ENCODE data around the gene EXOC6B.

DNA sequence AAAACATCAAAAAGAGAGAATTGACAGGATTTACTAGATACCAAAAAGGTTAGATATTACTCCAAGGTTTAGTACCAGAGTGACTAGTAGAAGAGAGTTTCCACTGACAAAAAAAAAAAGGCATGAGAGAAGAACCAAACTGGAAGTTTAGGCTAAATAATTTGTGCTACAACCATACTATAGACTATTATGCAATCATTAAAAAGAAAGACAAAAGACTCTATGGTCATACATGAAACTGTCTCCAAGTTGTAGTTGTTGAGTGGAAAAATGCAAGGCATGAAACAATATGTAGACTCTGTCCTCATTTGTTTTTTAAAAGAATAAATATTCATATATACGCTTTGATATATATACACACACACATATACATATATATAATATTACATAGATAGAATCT is 1.7 kb upstream of the EXOC6B start:
- TF ChIP-seq, protein P1, sequence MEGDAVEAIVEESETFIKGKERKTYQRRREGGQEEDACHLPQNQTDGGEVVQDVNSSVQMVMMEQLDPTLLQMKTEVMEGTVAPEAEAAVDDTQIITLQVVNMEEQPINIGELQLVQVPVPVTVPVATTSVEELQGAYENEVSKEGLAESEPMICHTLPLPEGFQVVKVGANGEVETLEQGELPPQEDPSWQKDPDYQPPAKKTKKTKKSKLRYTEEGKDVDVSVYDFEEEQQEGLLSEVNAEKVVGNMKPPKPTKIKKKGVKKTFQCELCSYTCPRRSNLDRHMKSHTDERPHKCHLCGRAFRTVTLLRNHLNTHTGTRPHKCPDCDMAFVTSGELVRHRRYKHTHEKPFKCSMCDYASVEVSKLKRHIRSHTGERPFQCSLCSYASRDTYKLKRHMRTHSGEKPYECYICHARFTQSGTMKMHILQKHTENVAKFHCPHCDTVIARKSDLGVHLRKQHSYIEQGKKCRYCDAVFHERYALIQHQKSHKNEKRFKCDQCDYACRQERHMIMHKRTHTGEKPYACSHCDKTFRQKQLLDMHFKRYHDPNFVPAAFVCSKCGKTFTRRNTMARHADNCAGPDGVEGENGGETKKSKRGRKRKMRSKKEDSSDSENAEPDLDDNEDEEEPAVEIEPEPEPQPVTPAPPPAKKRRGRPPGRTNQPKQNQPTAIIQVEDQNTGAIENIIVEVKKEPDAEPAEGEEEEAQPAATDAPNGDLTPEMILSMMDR (IDR thresholded peaks at IDR 0.05) = no peak
- no peak for TF ChIP-seq POLR2A (IDR thresholded peaks at IDR 0.05)

Measured in esophagus squamous epithelium (tissue), 4 donors.